Adrenal gland (tissue), 12 donors: ENCODE measurements around the gene SLC22A17. TPM values are rescaled to one million over a fixed set of nuclear protein-coding genes. Genes with fewer than 3 reads are reported as not detected.

Source experiments
- DNase-seq, 7 donors: peaks; one replicate each; pipeline ENCODE4 v3.0.0-alpha.2; 2019 to 2020
- H3K27ac ChIP-seq, 5 donors: fragments of 200-600 bp; sonication (generic) in 4 of 5; 1 replicate in 3 of 5; 2 replicates in 2 of 5; pipeline versions ENCODE4 v1.5.1 to v1.8.0; 2016 to 2020; ENCODE audit warnings: mild to moderate bottlenecking in 1 of 5
- H3K27me3 ChIP-seq: fragments of 200-600 bp; 2 replicates; pipeline ENCODE4 v1.8.0; 2021
- H3K36me3 ChIP-seq, 2 donors: fragments of 200-600 bp; replicated peaks in 1 of 2; 1 replicate in 1 of 2; 2 replicates in 1 of 2; pipeline versions ENCODE4 v1.5.1 to v1.8.0; 2018 to 2022
- H3K4me1 ChIP-seq, 2 donors: fragments of 200-600 bp; replicated peaks in 1 of 2; 1 replicate in 1 of 2; 2 replicates in 1 of 2; pipeline versions ENCODE4 v1.5.1 to v1.8.0; 2018 to 2021
- H3K4me3 ChIP-seq, 4 donors: fragments of 200-600 bp; sonication (generic) in 3 of 4; one replicate each; pipeline ENCODE4 v1.5.1; 2016 to 2018
- H3K9me3 ChIP-seq, 3 donors: fragments of 200-600 bp; sonication (generic) in 1 of 3; replicated peaks in 1 of 3; 1 replicate in 2 of 3; 2 replicates in 1 of 3; pipeline versions ENCODE4 v1.5.1 to v1.8.0; 2016 to 2021
- CTCF ChIP-seq, 6 experiments: fragments of 450-650 bp in 4 of 6; fragments of 200-600 bp in 2 of 6; sonication (generic) in 1 of 6; IDR thresholded peaks; 1 replicate in 5 of 6; 2 replicates in 1 of 6; pipeline versions ENCODE4 v1.5.1 to v1.8.0; 2016 to 2021; ENCODE audit warnings: antibody characterized with exemption in 6 of 6, mild to moderate bottlenecking in 2 of 6, moderate library complexity in 1 of 6
- POLR2A ChIP-seq, 2 donors: fragments of 450-650 bp; IDR thresholded peaks; one replicate each; pipeline ENCODE4 v1.6.1; 2017; ENCODE audit warnings: antibody characterized with exemption in 2 of 2, mild to moderate bottlenecking in 2 of 2, moderate library complexity in 1 of 2
- WGBS, 4 donors: extraction: QIAGEN DNeasy Blood & Tissue Kit in 2 of 4; methylation state at CpG; one replicate each; pipeline versions ENCODE4 v1.1.5 to v1.1.7; 2013 to 2017; 5-methylcytosine and 5-hydroxymethylcytosine counted together
- intact Hi-C, 2 donors: fragments of 100-400 bp; cut with DNase I; formaldehyde crosslinking; loops; one replicate each; pipeline versions ENCODE4 v1.14.1 to v1.15.0; 2022 to 2023
- polyA plus RNA-seq, 3 donors: library from polyadenylated mRNA; stranded (reverse); fragments of 200-250 nt in 2 of 3; fragments of 350-450 nt in 1 of 3; fragmentation: Illumina TruSeq in 1 of 3; extraction: RNeasy Lipid Tissue Mini Kit (QIAGEN cat#74804) in 1 of 3; gene quantifications; one replicate each; pipeline ENCODE4 v1.2.3, GENCODE V29; 2013 to 2014
- total RNA-seq, 9 donors: library from RNA; depleted of rRNA in 4 of 9; stranded (reverse); fragments of >200 nt in 4 of 9; fragments of 120-200 nt in 1 of 9; fragmentation: NEBNext Ultra II Directional in 1 of 9; extraction: Animal tissue kit (Norgen Biotek cat#: 25700) in 1 of 9; gene quantifications; one replicate each; pipeline versions ENCODE4 v1.1.0 to v1.2.4, GENCODE V29; 2013 to 2023
- donor health status: healthy with polysubstance abuse.
- donor health status: Bipolar disorder and iron deficiency.
- donor health status: DM: yes; HTN: yes; CAD: no.
- donor health status: DM: no; HTN: no; CAD: no.
- donor health status: DM: no; HTN: no; CAD: no.
- donor health status: DM: yes; HTN: yes; CAD: no.

Gene SLC22A17
- total and polyA plus RNA-seq, 12 donors = 8.4 to 121 (median 25.0) TPM

DNA sequence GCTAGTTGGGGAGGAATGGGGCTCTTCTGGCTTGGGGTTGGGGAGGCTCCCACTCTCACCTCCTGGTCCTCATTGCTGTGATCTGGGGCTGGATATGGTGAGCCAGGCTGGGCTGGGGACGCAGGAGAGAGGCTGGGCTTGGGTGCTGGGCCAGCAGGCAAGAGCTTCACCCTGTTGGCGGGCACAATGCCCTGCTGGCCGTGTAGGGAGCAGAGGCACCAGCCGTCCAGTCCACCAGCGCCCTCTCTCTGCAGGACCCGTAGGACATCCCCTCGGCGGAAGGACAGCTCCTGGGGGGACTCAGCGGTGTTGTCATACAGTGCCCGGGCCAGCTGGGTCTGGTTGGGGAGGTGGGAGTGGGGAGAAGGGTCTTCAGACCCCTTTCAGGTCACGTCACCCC, 7.8 kb upstream of the SLC22A17 start:
- no peak overlapping the region for H3K27ac ChIP-seq

GRCh38 chr14:23359722-23360447, 7.2 kb upstream of the SLC22A17 start:
- Histone ChIP-seq H3K27ac (no peak overlapping the region), H3K36me3 (no peaks in the 10 kb centered on the region), H3K27me3 (peaks cover 3% of the 10 kb centered on the region), H3K4me1 (no peaks in the 10 kb centered on the region), H3K9me3 (no peaks in the 10 kb centered on the region), H3K4me3 (no peak overlapping the region)
- intact Hi-C loops = no loop called here
- TF ChIP-seq POLR2A (IDR thresholded peaks at IDR 0.05) (no peak), CTCF (IDR thresholded peaks at IDR 0.05) (no peak)
- 79 to 85% (median 81%) methylated on average over 12 to 22 of the region's 22 CpGs for WGBS, 4 donors
- no peak for DNase-seq

More for the DNA sequence above, 7.8 kb upstream of the SLC22A17 start:
- no peaks in the 10 kb centered on the region for H3K9me3 ChIP-seq
- no peak for DNase-seq
- no peaks in the 10 kb centered on the region for H3K4me1 ChIP-seq
- no peak overlapping the region for H3K4me3 ChIP-seq
- TF ChIP-seq POLR2A (IDR thresholded peaks at IDR 0.05) = no peak
- no peak for TF ChIP-seq CTCF (IDR thresholded peaks at IDR 0.05)
- H3K36me3 ChIP-seq = no peaks in the 10 kb centered on the region
- peaks cover 7% of the 10 kb centered on the region for H3K27me3 ChIP-seq
- 77 to 87% (median 80%) methylated on average over 3 to 11 of the region's 11 CpGs for WGBS, 4 donors
- intact Hi-C loops = no loop called here

DNA sequence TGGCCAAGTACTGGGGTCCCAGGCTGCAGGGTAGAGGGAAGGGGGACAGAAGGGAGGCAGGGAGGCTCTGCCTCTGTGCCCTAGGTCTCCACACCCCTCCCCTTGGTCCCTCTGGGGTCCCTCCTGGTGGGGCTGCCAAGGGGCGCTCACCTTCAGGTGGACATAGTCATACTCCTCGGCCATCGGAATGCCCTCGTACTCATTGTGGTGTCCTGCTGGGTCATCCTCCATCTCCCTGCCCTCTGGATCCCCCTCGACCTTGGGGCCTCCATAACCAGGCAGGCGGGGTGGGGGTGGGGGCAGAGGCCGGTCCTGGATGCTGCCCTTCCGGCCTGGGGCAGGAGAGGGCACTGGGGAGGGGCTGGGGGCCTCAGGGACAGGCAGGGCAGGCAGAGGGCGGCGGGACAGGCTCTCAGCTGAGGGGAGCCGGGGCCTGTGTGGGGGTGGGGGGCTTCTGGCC, 6.5 kb upstream of the SLC22A17 start:
- intact Hi-C loops = no loop called here
- TF ChIP-seq CTCF (IDR thresholded peaks at IDR 0.05) (no peak), POLR2A (IDR thresholded peaks at IDR 0.05) (no peak)
- Histone ChIP-seq H3K9me3 (no peaks in the 10 kb centered on the region), H3K4me1 (no peaks in the 10 kb centered on the region), H3K27ac (peak overlapping the region in 1 of 5 donors; percentile 49), H3K27me3 (peaks cover 4% of the 10 kb centered on the region), H3K36me3 (no peaks in the 10 kb centered on the region), H3K4me3 (no peak overlapping the region)
- DNase-seq = no peak
- 70 to 76% (median 72%) methylated on average over 6 to 11 of the region's 11 CpGs; no CpG with 5 or more reads in 1 of the 4 donors for WGBS, 4 donors

GRCh38 chr14:23358553-23359166, 6.0 kb upstream of the SLC22A17 start:
- intact Hi-C loops = no loop called here
- H3K4me1 ChIP-seq = no peaks in the 10 kb centered on the region
- TF ChIP-seq CTCF (IDR thresholded peaks at IDR 0.05) (no peak), POLR2A (IDR thresholded peaks at IDR 0.05) (no peak)

More at GRCh38 chr14:23358553-23359166, 6.0 kb upstream of the SLC22A17 start:
- 79 to 90% (median 83%) methylated on average over 10 to 12 of the region's 12 CpGs for WGBS, 4 donors
- Histone ChIP-seq H3K36me3 (no peaks in the 10 kb centered on the region), H3K9me3 (no peaks in the 10 kb centered on the region), H3K27me3 (peaks cover 4% of the 10 kb centered on the region), H3K27ac (peak overlapping the region in 1 of 5 donors; percentile 49), H3K4me3 (no peak overlapping the region)
- DNase-seq = no peak
